HG03442 (cell line): ENCODE results near the gene ARF1.

Experiments
- ATAC-seq: cut with Tn5 transposase; IDR thresholded peaks from one replicate; pipeline ENCODE4 v1.9.1; 2021; ENCODE audit warnings: mild to moderate bottlenecking, moderate library complexity; ENCODE audit not compliant: unreplicated experiment

ARF1 gene

DNA sequence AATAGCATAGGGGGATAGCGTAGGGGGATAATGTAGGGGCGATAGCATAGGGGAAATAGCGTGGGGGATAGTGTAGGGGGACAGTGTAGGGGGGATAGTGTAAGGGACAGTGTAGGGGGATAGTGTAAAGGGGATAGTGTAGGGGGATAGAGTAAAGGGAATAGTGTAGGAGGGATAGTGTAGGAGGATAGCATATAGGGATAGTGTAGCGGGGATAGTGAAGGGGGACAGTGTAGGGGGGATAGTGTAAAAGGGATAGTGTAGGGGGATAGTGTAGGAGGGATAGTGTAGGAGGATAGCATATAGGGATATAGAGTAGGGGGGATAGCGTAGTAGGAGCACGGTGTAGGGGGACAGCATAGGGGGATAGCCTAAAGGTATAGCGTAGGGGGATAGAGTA is 14.1 kb upstream of the ARF1 start:
- no peak for ATAC-seq

DNA sequence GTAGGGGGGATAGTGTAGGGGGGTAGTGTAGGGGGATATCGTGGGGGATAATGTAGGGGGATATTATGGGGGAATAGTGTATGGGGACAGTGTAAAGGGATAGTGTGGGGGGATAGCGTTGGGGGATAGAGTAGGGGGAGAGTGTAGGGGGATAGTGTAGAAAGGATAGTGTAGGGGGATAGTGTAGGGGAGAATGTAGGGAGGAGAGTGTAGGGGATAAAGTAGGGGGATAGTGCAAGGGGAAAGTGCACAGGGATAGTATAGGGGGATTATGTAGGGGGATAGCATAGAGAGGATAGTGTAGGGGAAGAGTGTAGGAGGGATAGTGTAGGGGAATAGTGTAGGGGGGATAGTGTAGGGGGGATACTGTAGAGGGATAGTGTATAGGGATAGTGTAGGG is 12.3 kb upstream of the ARF1 start:
- ATAC-seq: no peak

DNA sequence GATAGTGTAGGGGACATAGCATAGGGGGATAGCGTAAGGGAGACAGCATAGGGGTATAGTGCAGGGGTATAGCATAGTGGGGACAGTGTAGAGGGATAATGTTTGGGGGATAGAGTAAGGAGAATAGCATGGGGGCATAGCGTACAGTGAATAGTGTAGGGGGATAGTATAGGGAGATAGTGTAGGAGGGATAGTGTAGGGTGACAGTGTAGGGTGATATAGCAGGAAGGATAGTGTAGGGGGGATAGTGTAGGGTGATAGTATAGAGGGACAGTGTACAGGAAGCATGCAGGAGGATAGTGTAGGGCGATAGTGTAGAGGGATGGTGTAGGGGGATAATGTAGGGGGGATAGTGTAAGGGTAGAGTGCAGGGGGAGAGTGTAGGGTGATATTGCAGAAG is 11.7 kb upstream of the ARF1 start:
- no peak for ATAC-seq

DNA sequence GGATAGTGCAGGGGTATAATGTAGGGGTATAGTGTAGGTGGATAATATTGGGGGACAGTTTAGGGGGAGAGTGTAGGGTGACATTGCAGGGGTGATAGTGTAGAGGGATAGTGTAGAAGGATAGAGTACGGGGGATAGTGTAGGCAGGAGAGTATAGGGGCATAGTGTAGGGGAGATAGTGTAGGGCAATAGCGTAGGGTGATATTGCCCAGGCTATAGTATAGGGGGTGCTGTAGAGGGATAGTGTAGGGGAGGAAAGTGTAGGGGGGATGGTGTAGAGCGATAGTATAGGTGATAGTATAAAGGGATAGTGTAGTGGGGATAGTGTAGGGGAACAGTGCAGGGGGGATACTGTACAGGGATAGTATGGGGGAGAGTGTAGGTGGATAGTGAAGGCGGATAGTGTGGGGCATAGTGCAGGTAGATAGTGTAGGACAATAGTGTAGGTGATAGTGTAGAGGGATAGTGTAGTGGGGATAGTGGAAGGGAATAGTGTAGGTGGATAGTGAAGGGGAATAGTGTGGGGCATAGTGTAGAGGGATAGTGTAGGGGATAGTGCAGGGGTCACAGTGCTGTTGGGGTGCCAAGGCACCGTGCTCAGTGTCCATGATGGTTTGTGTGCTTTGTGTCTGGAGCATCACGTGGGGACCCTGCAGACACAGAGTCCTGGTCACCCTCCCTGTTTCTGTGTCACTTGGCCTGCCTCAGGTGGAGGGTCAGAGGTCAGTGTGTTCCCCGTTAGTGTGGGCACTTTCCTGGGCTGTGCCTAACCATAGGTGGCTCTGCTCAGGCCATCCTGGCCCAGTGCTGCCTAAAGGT is 10.5 kb upstream of the ARF1 start:
- no peak for ATAC-seq

DNA sequence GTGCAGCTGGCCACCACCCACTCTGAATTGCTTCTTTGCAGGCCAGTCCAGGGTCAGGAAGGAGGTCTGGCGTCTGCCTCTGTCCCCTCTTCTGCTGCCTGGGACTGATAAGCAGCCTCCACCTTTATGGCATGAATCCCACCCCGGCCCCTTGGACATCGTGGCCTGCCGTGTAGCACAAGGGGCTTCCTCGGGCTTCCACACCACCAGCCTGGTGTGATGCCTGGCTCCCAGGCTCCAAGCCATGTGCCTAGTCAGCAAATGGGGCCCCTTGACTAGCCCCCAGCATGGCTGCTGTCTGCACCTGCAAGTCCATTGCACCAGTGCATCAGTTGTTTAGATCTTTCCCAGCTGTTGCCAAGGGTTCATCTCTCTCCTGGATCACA is 9.9 kb upstream of the ARF1 start:
- ATAC-seq: no peak

- no peak for ATAC-seq
Measured at GRCh38 chr1:228073061-228073856, 9.2 kb upstream of the ARF1 start.

GRCh38 chr1:228073857-228074545 is 8.5 kb upstream of the ARF1 start:
- ATAC-seq: no peak

DNA sequence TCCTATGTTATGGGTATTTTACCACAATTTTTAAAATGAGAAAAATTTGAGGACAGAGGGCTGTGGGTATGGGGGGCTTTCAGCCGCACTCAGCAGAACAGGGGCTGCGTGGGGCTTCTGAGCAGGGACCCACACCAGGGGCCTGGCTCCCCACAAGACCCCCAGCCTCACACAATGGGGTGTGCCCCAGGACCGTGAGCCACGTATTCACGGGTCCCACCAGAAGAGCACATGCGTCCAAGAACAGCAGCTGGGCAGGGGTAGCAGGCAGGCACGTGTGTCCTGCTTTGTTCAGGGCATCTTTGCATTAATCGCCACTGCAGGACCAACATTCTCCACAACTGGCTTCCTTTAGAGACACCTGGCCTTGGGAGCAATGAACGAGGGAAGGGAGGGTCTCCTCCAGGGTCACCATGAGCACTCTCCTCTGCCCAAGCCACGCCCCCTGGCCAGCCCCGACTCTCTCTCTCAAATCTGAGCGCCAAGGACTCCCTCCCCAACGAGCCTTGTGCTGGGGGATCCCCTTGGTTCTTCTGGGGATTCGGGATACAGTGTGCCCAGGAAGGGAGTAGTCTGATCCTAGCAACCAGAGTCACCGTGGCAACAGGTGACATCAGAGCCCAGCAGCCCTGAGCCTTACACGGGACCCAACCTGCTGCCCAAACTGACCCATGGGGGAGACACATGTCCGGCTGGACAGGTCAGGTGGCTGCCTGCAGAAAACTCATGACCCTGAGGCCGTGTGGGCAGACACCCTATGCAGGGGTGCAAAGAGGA is 7.4 kb upstream of the ARF1 start:
- ATAC-seq: no peak

- no peak for ATAC-seq
Measured at GRCh38 chr1:228075801-228076271, 6.7 kb upstream of the ARF1 start.

GRCh38 chr1:228076796-228077430 is 5.6 kb upstream of the ARF1 start:
- no peak for ATAC-seq

GRCh38 chr1:228077565-228078330 is 4.8 kb upstream of the ARF1 start:
- no peak for ATAC-seq

GRCh38 chr1:228079013-228079412 is 3.5 kb upstream of the ARF1 start:
- no peak for ATAC-seq

- ATAC-seq: no peak
Measured at GRCh38 chr1:228079601-228080263, 2.8 kb upstream of the ARF1 start.

- ATAC-seq: no peak
Measured at GRCh38 chr1:228081144-228081543, 1.4 kb upstream of the ARF1 start.

DNA sequence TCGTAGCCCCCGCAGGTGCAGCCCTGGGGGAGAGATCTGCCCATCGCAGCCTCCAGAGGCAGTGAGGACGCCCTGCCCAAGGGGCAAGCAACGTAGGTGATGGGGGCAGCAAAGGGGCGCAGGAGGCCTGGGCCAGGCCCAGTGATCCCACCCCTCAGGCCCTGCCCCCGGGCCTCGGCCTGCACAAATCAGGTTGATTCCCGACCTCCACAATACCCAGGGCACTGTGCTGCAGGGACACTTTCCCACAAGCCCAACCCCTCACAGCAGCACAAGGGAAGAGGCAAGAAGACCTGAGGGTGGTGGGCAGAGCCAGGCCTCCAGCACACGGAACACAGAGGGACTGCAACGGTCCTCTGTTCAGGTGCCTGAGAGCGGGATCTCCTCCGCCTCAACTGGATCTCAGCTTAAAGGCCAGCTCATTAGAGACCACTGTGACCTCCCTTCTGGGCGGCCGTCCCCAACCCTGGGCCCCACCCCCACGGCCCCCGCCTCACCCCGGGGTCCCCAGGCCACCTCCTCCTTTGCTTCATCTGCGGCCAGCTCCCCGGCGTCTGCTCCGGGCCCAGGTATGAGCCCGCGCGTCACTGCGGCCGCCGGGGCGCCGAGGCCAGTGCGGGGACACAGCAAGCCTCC is 812 bp upstream of the ARF1 start:
- peak; percentile 29 for ATAC-seq

DNA sequence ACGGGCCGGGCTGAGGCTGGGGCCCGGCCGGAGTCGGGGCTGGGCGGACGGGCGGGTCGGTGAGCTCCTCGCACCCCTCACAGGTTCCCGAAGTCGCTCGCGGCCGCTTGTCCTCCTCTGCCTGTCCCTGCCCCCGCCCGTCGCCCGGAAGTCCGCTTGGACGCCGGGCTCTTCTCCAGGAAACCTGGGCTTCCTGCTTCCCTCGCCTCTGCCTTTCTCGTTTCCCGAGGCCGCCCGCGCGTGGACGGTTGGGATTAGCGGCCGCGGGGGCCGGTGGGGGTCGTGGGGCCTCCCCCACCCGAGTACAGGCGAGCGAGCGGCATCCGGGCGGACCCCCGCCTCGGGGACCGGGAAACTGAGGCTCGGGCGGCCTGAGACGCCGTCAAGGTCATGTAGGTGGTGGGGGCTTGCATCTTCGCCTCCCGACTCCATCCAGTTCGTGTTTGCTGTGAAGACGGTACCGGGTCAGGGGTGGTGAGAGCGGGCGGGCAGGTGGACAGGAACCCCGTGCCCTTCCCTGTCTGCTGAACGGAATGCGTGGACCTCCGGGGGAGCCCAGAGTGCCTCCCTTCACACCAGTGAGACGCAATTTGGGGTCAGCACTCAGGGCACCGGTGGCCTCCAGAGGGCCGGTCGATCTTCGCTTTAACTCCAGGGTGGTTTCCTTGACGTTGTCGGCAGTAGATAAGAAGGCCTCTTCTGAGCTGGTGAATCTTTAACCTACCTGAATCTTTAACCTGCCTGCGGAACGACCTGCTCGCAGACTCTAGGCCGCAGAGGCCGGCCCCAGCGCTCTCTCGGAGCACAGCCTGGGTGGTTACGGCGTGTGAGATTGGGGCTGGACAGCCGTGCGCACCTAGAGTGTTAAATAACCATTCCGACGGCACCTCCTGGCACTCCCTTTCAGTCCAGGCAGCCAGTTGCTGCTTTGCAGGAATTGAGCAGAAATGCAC is 686 bp downstream of the ARF1 start:
- ATAC-seq: no peak

GRCh38 chr1:228083871-228084278 is 1.4 kb downstream of the ARF1 start:
- ATAC-seq: no peak
